Measurements from ENCODE around the gene TMEM232. TPM values are rescaled to one million over a fixed set of nuclear protein-coding genes. Genes with fewer than 3 reads are reported as not detected.

The TMEM232 gene
- total RNA-seq, 2 experiments from 2014 or later, result 0.98 to 1.1 TPM

DNA sequence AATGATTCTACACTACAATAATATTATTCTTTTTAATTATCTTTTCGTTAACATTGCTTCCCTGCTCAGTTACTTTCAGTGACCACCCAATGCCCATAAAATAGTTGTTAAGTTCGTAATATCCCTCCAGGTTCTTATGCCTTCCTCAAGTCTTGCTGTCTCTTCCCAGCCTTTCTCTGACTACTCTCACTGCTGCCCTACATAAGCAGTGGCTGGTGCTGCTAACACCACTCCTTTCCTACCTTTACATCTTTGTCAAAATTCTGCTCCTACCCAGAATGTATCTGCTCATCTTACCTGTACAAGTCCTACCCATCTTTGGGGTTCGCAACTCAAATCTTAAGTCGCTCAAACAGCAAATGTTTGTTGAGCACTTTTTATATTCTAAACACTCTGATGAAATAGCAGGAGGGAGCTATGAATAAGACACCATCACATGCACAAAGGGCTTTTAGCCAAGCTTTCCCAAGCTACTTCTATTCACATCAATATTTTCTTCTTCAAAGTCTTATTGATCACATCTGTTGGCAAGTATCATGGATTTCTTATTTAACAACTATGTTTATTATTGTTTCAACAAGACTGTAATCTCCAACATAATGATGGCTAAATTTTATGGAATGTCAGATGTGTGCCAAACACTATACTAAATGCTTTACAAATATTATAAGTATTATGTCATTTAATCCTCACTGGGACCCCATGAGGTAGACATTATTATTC, 41.8 kb upstream of the TMEM232 start:
- POLR2A ChIA-PET, result no interaction called here
- no peak for DNase-seq
- no peak overlapping the region for H3K27ac ChIP-seq (ENCODE audit: low read depth in 1 of 2, low read length in 2 of 2)
- no peak overlapping the region for H3K4me3 ChIP-seq (ENCODE audit: low read length)
- Mint-ChIP-seq H3K4me1 (ENCODE audit: low read depth) (no peaks in the 10 kb centered on the region), H3K9me3 (peaks cover 2% of the 10 kb centered on the region), H3K4me3 (no peak overlapping the region), H3K27me3 (no peaks in the 10 kb centered on the region), H3K27ac (no peak overlapping the region), H3K36me3 (ENCODE audit: low read depth) (peaks cover 10% of the 10 kb centered on the region)
- intact Hi-C loops (cut with DNase I, micrococcal nuclease), result no loop called here
- ATAC-seq (ENCODE audit: poor library complexity), result no peak
- CTCF ChIA-PET, result no interaction called here
- no peaks in the 10 kb centered on the region for H3K4me1 ChIP-seq (ENCODE audit: insufficient read depth, low read length)
- TF ChIP-seq, protein P1, sequence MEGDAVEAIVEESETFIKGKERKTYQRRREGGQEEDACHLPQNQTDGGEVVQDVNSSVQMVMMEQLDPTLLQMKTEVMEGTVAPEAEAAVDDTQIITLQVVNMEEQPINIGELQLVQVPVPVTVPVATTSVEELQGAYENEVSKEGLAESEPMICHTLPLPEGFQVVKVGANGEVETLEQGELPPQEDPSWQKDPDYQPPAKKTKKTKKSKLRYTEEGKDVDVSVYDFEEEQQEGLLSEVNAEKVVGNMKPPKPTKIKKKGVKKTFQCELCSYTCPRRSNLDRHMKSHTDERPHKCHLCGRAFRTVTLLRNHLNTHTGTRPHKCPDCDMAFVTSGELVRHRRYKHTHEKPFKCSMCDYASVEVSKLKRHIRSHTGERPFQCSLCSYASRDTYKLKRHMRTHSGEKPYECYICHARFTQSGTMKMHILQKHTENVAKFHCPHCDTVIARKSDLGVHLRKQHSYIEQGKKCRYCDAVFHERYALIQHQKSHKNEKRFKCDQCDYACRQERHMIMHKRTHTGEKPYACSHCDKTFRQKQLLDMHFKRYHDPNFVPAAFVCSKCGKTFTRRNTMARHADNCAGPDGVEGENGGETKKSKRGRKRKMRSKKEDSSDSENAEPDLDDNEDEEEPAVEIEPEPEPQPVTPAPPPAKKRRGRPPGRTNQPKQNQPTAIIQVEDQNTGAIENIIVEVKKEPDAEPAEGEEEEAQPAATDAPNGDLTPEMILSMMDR (IDR thresholded peaks at IDR 0.05), result no peak
- no peaks in the 10 kb centered on the region for H3K36me3 ChIP-seq (ENCODE audit: insufficient read depth, low read length)
- H3K27me3 ChIP-seq (ENCODE audit: control insufficient read depth in 1 of 2, insufficient read depth in 2 of 2, low read length in 2 of 2), result no peaks in the 10 kb centered on the region
- H3K9me3 ChIP-seq (ENCODE audit: control insufficient read depth in 1 of 2, insufficient read depth in 1 of 2, low read length in 2 of 2), result no peaks in the 10 kb centered on the region

DNA sequence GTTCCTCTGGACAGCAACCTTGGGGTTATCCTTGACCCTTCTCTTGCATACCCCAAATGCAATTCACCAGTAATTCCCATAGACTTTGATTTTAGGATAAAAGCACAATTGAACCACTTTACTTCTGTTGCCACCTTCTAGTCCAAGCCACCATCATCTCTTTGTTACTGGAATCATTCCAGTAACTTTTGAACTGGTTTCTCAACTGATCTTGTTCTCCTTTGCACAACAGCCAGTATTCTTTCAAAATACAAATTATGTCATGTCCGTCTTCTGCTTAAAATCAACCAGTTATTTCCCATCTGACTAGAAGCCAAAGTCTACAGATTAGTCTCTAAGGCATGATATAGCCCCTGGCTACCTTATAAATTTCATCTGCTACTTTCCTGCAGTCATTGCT, 33.7 kb upstream of the TMEM232 start:
- ChIA-PET CTCF (no interaction called here), POLR2A (no interaction called here)
- Histone ChIP-seq H3K27ac (ENCODE audit: low read depth in 1 of 2, low read length in 2 of 2) (no peak overlapping the region), H3K9me3 (ENCODE audit: control insufficient read depth in 1 of 2, insufficient read depth in 1 of 2, low read length in 2 of 2) (no peaks in the 10 kb centered on the region), H3K4me3 (ENCODE audit: low read length) (no peak overlapping the region), H3K36me3 (ENCODE audit: insufficient read depth, low read length) (peaks cover 51% of the 10 kb centered on the region), H3K27me3 (ENCODE audit: control insufficient read depth in 1 of 2, insufficient read depth in 2 of 2, low read length in 2 of 2) (no peaks in the 10 kb centered on the region), H3K4me1 (ENCODE audit: insufficient read depth, low read length) (no peaks in the 10 kb centered on the region)
- no peaks in the 10 kb centered on the region for H3K9me3 Mint-ChIP-seq
- peaks cover 31% of the 10 kb centered on the region for H3K36me3 Mint-ChIP-seq (ENCODE audit: low read depth)
- ATAC-seq (ENCODE audit: poor library complexity) (no peak), DNase-seq (no peak)
- no peak overlapping the region for H3K27ac Mint-ChIP-seq
- no peaks in the 10 kb centered on the region for H3K27me3 Mint-ChIP-seq
- intact Hi-C loops (cut with DNase I, micrococcal nuclease), result no loop called here
- TF ChIP-seq, protein P1 (IDR thresholded peaks at IDR 0.05), result no peak
- H3K4me1 Mint-ChIP-seq (ENCODE audit: low read depth), result peaks cover 4% of the 10 kb centered on the region
- H3K4me3 Mint-ChIP-seq, result no peak overlapping the region

DNA sequence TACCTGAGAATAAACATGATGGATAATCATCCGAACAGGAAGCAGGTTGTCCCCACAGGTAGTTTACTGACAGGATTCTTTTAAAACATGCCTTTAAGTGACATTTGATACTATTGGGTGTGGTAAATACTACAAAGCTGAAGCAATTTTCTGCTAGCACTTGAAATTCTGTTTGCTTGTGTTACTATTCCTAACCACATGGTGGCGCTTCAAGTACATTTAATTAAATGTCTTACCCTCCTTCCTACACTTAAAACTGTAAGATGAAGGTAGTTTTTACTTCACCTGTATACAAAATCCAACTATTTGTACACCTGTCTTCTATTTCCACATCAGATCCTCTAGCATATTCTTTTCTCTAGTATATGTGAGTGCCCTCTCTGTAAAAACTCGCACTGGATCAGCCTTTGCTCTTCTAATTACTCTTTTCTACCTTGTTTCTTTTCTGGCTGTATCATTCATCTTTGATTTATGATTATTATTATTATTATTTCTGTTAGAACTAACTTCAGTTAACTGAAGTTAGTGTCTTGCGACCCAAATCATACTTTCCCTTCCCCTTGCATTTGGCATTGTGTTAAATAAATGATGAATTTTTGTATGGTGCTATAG, 30.8 kb upstream of the TMEM232 start:
- ChIA-PET POLR2A (no interaction called here), CTCF (interaction anchor here (0.7 to 1.3 kb wide), 5 partner anchors 8 to 19 kb away, joined by 3 to 8 read pairs (median 3); partner anchors contain the start of gene SLC25A46)
- Mint-ChIP-seq H3K36me3 (ENCODE audit: low read depth) (peaks cover 47% of the 10 kb centered on the region), H3K9me3 (no peaks in the 10 kb centered on the region), H3K4me3 (no peak overlapping the region), H3K4me1 (ENCODE audit: low read depth) (peaks cover 27% of the 10 kb centered on the region), H3K27me3 (no peaks in the 10 kb centered on the region), H3K27ac (peak overlapping the region; percentile 40)
- TF ChIP-seq, protein P1 (IDR thresholded peaks at IDR 0.05), result peak; percentile 92
- Histone ChIP-seq H3K36me3 (ENCODE audit: insufficient read depth, low read length) (peaks cover 51% of the 10 kb centered on the region), H3K27ac (ENCODE audit: low read depth in 1 of 2, low read length in 2 of 2) (no peak overlapping the region), H3K27me3 (ENCODE audit: control insufficient read depth in 1 of 2, insufficient read depth in 2 of 2, low read length in 2 of 2) (no peaks in the 10 kb centered on the region), H3K4me3 (ENCODE audit: low read length) (no peak overlapping the region), H3K9me3 (ENCODE audit: control insufficient read depth in 1 of 2, insufficient read depth in 1 of 2, low read length in 2 of 2) (no peaks in the 10 kb centered on the region), H3K4me1 (ENCODE audit: insufficient read depth, low read length) (peaks cover 4% of the 10 kb centered on the region)
- peak in 5 of 14 experiments; percentile 4 to 69 (median 48) for DNase-seq
- ATAC-seq (ENCODE audit: poor library complexity), result peak; percentile 19
- intact Hi-C loops (cut with DNase I, micrococcal nuclease), result loop anchor here (5.0 to 10.0 kb wide), 4 partner anchors 335 to 1390 kb away; partner anchors contain the start of gene WDR36 (in 1 of the 2)

Data from CD4-positive, alpha-beta T cell (primary cell).